Endothelial cell (in vitro differentiated cells): ENCODE data around the gene PWP1. TPM values are rescaled to one million over a fixed set of nuclear protein-coding genes. Genes with fewer than 3 reads are reported as not detected.

Experiments used
- DNase-seq: peaks from one replicate; pipeline ENCODE4 v3.0.0; 2021; ENCODE audit warnings: low spot score
- H3K27ac Mint-ChIP-seq: one replicate; pipeline ENCODE4 v1.8.0; 2021; ENCODE audit warnings: mixed read lengths, inconsistent platforms; ENCODE audit not compliant: unreplicated experiment
- H3K27me3 Mint-ChIP-seq: one replicate; pipeline ENCODE4 v1.8.0; 2021; ENCODE audit warnings: mild to moderate bottlenecking, moderate library complexity, mixed read lengths, inconsistent platforms; ENCODE audit not compliant: unreplicated experiment
- H3K36me3 Mint-ChIP-seq: one replicate; pipeline ENCODE4 v1.8.0; 2021; ENCODE audit warnings: mild to moderate bottlenecking, low read depth, mixed read lengths, inconsistent platforms; ENCODE audit not compliant: unreplicated experiment
- H3K4me1 Mint-ChIP-seq: one replicate; pipeline ENCODE4 v1.8.0; 2021; ENCODE audit warnings: mild to moderate bottlenecking, mixed read lengths, inconsistent platforms; ENCODE audit not compliant: unreplicated experiment
- H3K4me3 Mint-ChIP-seq: one replicate; pipeline ENCODE4 v1.8.0; 2021; ENCODE audit warnings: mild to moderate bottlenecking, mixed read lengths, inconsistent platforms; ENCODE audit not compliant: unreplicated experiment
- H3K9me3 Mint-ChIP-seq: one replicate; pipeline ENCODE4 v1.8.0; 2021; ENCODE audit warnings: mixed read lengths, inconsistent platforms; ENCODE audit not compliant: unreplicated experiment
- total RNA-seq: library from RNA; stranded (reverse); fragmentation: NEBNext Ultra II Directional; extraction: Animal tissue kit (Norgen Biotek cat#: 25700); gene quantifications from one replicate; pipeline ENCODE4 v1.2.1, GENCODE V29; 2021; ENCODE audit not compliant: unreplicated experiment
- TF ChIP-seq, protein P1 (sequence below): fragments of 200-600 bp; sonication (generic); IDR thresholded peaks from one replicate; pipeline ENCODE4 v1.5.0; 2021; ENCODE audit warnings: antibody characterized with exemption; ENCODE audit not compliant: unreplicated experiment

Gene PWP1
- total RNA-seq, 1 donor from 2014 or later = 49.3 TPM

DNA sequence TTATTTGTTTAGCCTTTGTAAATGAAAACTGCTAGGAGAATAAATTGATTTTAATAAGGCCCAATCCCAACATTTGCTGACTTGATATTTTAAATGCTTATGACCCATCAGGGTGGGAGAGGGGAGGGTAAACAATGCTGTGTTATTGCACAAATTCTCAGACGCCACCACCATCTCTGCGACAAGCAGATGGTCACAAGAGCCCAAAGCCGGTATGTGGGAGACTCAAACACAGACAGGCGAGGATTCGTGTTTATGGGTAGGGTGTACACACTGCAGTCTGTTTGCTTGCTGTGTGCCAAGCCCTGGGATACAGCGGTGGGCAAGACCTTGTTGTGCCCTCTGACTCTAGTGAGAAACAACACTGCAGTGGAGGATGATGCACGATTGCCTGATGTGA, 39.2 kb upstream of the PWP1 start:
- Mint-ChIP-seq H3K9me3 (no peaks in the 10 kb centered on the region), H3K36me3 (no peaks in the 10 kb centered on the region), H3K4me3 (no peak overlapping the region), H3K27me3 (peaks cover 2% of the 10 kb centered on the region), H3K27ac (no peak overlapping the region), H3K4me1 (peaks cover 4% of the 10 kb centered on the region)
- no peak for DNase-seq
- TF ChIP-seq, protein P1, sequence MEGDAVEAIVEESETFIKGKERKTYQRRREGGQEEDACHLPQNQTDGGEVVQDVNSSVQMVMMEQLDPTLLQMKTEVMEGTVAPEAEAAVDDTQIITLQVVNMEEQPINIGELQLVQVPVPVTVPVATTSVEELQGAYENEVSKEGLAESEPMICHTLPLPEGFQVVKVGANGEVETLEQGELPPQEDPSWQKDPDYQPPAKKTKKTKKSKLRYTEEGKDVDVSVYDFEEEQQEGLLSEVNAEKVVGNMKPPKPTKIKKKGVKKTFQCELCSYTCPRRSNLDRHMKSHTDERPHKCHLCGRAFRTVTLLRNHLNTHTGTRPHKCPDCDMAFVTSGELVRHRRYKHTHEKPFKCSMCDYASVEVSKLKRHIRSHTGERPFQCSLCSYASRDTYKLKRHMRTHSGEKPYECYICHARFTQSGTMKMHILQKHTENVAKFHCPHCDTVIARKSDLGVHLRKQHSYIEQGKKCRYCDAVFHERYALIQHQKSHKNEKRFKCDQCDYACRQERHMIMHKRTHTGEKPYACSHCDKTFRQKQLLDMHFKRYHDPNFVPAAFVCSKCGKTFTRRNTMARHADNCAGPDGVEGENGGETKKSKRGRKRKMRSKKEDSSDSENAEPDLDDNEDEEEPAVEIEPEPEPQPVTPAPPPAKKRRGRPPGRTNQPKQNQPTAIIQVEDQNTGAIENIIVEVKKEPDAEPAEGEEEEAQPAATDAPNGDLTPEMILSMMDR = no peak

DNA sequence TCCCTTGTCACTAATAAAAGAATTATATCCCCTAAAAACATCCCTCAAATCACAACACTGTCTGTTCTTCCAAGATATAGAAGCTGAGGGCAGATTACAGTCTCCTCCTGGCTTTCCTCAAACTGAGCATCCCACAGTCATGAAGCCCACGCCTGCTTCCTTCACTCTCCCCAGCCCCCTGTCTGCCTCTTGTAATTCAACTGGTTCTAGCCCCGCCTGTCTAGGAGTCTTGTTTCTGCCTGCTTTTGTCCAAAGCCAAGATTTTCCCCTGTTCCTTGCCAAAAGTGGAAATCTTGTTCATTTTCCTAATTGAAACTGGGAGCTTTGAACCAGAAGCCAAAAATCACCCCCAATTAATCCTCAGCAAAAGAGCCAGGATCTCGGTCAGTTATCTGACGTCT, 35.9 kb upstream of the PWP1 start:
- no peaks in the 10 kb centered on the region for H3K36me3 Mint-ChIP-seq
- peaks cover 3% of the 10 kb centered on the region for H3K27me3 Mint-ChIP-seq
- H3K9me3 Mint-ChIP-seq = no peaks in the 10 kb centered on the region
- TF ChIP-seq, protein P1 = no peak
- H3K4me1 Mint-ChIP-seq = peaks cover 9% of the 10 kb centered on the region
- H3K27ac Mint-ChIP-seq = no peak overlapping the region
- DNase-seq = no peak
- no peak overlapping the region for H3K4me3 Mint-ChIP-seq

DNA sequence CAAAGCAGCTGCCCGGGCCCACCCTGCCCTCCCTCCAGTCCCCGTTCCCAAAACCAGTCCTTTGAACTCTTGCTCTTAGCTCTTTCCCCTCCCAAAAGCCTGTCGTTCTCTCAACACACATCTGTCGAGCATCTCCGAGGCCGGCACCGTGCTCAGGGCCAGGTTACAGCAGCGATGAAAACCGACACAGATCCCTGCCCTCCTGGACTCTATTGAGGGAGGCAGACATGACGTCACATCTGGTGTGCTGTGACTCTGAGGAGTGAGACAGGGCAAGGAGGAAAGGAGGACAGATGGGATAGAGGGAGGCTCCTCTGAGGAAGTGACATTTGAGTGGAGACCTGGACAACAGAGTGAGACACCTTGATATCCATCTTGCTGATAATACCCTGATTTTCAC, 34.6 kb upstream of the PWP1 start:
- no peak overlapping the region for H3K4me3 Mint-ChIP-seq
- no peak overlapping the region for H3K27ac Mint-ChIP-seq
- peaks cover 9% of the 10 kb centered on the region for H3K4me1 Mint-ChIP-seq
- no peak for DNase-seq
- H3K27me3 Mint-ChIP-seq = peaks cover 3% of the 10 kb centered on the region
- no peaks in the 10 kb centered on the region for H3K9me3 Mint-ChIP-seq
- no peaks in the 10 kb centered on the region for H3K36me3 Mint-ChIP-seq
- TF ChIP-seq, protein P1 = no peak

DNA sequence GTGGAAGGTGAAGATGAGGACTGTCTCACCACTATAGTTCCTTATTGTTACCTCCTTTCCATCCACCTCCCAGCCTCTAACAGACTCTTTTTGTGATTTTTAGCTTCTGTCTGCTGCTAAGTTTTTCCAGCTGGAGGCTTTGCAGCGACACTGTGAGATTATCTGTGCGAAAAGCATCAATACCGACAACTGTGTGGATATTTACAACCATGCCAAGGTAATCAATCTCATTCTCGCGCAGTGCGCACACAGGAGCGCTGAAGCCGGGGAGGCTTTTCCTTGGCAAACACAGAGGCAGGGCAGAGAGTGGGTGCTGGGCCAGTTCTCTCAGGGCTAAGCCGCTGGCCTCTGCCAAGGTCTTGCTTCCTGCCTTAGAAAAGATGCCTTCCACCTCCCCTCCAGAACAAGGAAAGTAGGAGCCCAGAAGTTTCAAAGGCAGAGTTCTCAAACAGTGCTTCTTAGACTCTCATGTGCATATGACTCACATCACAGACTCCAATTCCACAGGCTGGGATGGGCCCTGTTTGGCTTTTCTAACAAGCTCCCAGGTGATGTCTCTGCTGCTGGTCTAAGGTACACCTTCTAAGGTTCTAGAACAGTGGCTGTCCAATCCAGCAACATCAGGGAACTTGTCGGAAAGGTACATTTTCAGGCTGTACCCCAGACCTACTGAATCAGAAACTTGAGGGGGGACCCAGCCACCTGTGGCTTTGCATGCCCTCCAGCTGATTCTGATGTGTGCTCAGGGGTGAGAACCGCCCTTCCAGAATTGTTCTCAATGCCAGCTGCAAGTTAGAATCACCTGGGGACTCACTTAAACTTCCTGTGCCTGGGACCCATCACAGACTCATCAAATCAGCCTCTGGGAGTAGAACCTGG, 33.8 kb upstream of the PWP1 start:
- no peak for DNase-seq
- peaks cover 3% of the 10 kb centered on the region for H3K27me3 Mint-ChIP-seq
- TF ChIP-seq, protein P1 = no peak
- peaks cover 7% of the 10 kb centered on the region for H3K4me1 Mint-ChIP-seq
- no peak overlapping the region for H3K4me3 Mint-ChIP-seq
- H3K9me3 Mint-ChIP-seq = no peaks in the 10 kb centered on the region
- H3K27ac Mint-ChIP-seq = no peak overlapping the region
- H3K36me3 Mint-ChIP-seq = no peaks in the 10 kb centered on the region

DNA sequence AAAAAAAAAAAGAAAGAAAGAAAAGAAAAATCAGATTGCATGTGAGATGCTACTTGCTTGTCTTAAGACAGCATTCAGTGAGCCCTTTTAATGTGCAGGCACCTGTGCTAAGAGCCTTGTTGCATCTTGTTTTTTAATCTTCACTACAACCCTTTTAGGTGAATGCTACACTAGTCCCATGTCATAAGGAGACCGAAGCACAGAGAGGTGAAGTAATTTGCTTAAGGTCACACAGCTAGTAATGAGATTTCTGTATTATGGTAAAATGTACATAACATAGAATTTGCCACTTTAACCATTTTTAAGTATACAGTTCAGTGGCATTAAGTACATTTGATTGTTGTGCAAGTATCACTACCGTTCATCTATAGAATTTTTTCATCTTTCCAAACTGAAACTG, 32.1 kb upstream of the PWP1 start:
- TF ChIP-seq, protein P1 = no peak
- Mint-ChIP-seq H3K27ac (no peak overlapping the region), H3K27me3 (peaks cover 3% of the 10 kb centered on the region), H3K36me3 (no peaks in the 10 kb centered on the region), H3K4me1 (peaks cover 6% of the 10 kb centered on the region), H3K4me3 (no peak overlapping the region), H3K9me3 (no peaks in the 10 kb centered on the region)
- DNase-seq = no peak
